C4-2B (cell line): ENCODE data around the gene C14orf119.

ENCODE experiments used
- H3K27ac ChIP-seq: fragments of 450-650 bp; 2 replicates; pipeline ENCODE4 v1.5.1; 2017
- ZFX ChIP-seq: fragments of 450-650 bp; IDR thresholded peaks from 2 replicates; pipeline ENCODE4 v1.6.1; 2017
- TF ChIP-seq, protein P1 (sequence below): fragments of 450-650 bp; conservative IDR thresholded peaks from 2 replicates; pipeline ENCODE4 v1.5.1; 2017; ENCODE audit warnings: mild to moderate bottlenecking

The C14orf119 gene

GRCh38 chr14:23145794-23146350 lies 50.6 kb downstream of the C14orf119 start:
- TF ChIP-seq ZFX = no peak
- no peak overlapping the region; the same call in 1 of the 2 replicates for H3K27ac ChIP-seq

GRCh38 chr14:23146351-23146910 lies 51.1 kb downstream of the C14orf119 start:
- TF ChIP-seq, protein P1, sequence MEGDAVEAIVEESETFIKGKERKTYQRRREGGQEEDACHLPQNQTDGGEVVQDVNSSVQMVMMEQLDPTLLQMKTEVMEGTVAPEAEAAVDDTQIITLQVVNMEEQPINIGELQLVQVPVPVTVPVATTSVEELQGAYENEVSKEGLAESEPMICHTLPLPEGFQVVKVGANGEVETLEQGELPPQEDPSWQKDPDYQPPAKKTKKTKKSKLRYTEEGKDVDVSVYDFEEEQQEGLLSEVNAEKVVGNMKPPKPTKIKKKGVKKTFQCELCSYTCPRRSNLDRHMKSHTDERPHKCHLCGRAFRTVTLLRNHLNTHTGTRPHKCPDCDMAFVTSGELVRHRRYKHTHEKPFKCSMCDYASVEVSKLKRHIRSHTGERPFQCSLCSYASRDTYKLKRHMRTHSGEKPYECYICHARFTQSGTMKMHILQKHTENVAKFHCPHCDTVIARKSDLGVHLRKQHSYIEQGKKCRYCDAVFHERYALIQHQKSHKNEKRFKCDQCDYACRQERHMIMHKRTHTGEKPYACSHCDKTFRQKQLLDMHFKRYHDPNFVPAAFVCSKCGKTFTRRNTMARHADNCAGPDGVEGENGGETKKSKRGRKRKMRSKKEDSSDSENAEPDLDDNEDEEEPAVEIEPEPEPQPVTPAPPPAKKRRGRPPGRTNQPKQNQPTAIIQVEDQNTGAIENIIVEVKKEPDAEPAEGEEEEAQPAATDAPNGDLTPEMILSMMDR = no peak
- no peak for TF ChIP-seq ZFX
- H3K27ac ChIP-seq = no peak overlapping the region; the same call in 1 of the 2 replicates

DNA sequence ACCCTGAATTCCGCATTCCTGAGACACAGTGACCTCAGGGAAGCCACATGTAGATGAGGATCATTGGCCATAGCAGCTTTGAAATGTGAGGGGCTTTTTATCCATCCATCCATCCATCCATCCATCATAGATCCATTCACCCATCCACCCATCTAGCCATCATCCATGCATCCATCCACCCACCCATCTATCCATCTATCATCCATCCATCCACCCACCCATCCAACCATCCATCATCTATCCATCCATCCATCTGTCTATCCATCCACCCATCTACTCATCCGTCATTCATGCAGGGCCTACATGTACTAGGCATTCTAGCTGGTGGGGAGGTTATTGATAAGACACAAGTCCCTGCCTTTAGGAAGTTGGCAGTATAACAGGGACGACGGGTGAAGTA lies 51.7 kb downstream of the C14orf119 start:
- H3K27ac ChIP-seq = no peak overlapping the region; the same call in 1 of the 2 replicates
- TF ChIP-seq, protein P1 = no peak
- TF ChIP-seq ZFX = no peak

DNA sequence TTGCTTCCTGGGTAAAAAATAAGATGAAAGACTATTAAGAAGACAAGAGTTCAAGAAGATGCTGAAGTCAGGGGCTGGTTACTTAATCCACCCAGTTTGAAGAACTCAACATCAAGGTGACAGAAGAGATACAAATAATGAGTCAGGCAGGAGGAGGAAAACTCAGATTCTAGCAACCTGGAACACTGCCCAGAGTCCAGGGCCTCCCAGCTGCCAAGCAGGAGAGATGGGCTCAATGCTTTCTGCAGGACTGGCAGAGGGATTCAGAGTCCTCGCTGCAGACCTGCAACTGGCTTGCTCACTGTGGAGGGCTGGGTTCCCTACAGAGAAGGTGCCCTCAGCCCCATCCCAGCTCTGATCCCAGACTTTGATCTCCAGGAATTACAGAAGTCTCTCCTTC lies 52.4 kb downstream of the C14orf119 start:
- no peak overlapping the region for H3K27ac ChIP-seq
- TF ChIP-seq, protein P1 = no peak
- TF ChIP-seq ZFX = no peak

DNA sequence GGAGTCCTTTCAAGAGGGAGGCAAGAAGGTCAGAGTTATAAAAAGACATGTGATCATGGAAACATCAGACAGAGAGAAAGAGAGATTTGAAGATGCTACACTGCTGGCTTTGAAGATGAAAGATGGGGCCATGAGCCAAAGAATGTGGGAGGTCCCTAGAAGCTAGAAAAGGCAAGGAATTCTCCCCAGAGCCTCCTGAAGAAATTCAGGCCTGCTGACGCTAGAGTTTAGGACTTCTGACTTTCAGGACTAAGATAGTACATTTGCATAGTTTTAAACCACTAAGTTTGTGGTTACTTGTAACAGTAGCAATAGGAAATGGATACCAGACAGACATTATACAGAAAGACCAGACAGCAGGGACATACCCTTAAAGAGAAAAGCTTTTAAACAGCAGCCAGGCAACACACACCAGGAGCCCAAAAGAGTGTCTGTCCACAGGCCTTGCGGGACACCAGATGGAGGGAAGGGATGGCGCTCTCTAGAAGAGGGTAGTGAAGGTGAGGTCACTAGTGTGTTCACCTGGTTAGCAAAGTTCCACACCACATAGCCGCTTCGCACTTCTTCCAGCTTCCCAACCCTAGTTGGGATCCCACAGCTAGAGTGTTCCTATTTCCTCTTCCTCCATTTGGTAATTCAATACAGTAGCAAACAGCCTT lies 53.4 kb downstream of the C14orf119 start:
- H3K27ac ChIP-seq = no peak overlapping the region
- no peak for TF ChIP-seq ZFX
- TF ChIP-seq, protein P1 = no peak

DNA sequence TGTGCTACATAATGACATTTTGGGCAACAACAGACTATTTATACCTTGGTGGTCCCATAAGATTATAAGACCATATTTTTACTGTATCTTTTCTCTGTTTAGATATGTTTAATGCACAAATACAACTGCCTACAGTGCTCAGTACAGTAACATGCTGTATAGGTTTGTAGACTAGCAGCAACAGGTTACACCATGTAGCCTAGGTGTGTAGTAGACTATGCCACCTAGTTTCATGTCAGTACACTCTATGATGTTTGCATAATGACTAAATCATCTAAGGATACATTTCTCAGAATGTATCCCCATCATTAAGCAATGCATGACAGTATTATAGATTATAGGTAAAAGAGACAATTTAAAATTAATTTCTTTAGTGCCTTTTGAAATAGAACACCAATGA lies 54.4 kb downstream of the C14orf119 start:
- H3K27ac ChIP-seq = no peak overlapping the region
- no peak for TF ChIP-seq ZFX
- TF ChIP-seq, protein P1 = no peak
